Activated CD4-positive, alpha-beta T cell treated with anti-CD3 and anti-CD28 coated beads for 24 hours (primary cell): ENCODE measurements around the gene IFT172.
A peak's percentile ranks its signal among the peaks of the same experiment; 100 is the strongest.

Source experiments
- DNase-seq, 2 donors: peaks; one replicate each; pipeline ENCODE4 v3.0.0-alpha.2; 2020; ENCODE audit warnings: low read depth in 2 of 2

The IFT172 gene

GRCh38 chr2:27422958-27423357, 66.6 kb downstream of the IFT172 start:
- no peak for DNase-seq

- DNase-seq: no peak
Observed at GRCh38 chr2:27421660-27422250, 67.8 kb downstream of the IFT172 start.

GRCh38 chr2:27420996-27421395, 68.5 kb downstream of the IFT172 start:
- no peak for DNase-seq

- DNase-seq: no peak
Observed at GRCh38 chr2:27416151-27416550, 73.4 kb downstream of the IFT172 start.

GRCh38 chr2:27412419-27413152, 77.0 kb downstream of the IFT172 start:
- no peak for DNase-seq

- peak; percentile 95 for DNase-seq
Observed at GRCh38 chr2:27409321-27410073, 80.0 kb downstream of the IFT172 start, which contains the start of gene PPM1G. TSS of gene PPM1G (minus strand) at chr2:27409591. CDS start at chr2:27409422, 169 bp downstream.

- no peak for DNase-seq
Observed at GRCh38 chr2:27408601-27409320, 80.8 kb downstream of the IFT172 start.

GRCh38 chr2:27407798-27408491, 81.6 kb downstream of the IFT172 start:
- no peak for DNase-seq

GRCh38 chr2:27400348-27401135, 89.0 kb downstream of the IFT172 start:
- DNase-seq: no peak

- DNase-seq: no peak
Observed at GRCh38 chr2:27398962-27399361, 90.6 kb downstream of the IFT172 start.
